ENCODE measurements around the gene IL3.

IL3 gene

DNA sequence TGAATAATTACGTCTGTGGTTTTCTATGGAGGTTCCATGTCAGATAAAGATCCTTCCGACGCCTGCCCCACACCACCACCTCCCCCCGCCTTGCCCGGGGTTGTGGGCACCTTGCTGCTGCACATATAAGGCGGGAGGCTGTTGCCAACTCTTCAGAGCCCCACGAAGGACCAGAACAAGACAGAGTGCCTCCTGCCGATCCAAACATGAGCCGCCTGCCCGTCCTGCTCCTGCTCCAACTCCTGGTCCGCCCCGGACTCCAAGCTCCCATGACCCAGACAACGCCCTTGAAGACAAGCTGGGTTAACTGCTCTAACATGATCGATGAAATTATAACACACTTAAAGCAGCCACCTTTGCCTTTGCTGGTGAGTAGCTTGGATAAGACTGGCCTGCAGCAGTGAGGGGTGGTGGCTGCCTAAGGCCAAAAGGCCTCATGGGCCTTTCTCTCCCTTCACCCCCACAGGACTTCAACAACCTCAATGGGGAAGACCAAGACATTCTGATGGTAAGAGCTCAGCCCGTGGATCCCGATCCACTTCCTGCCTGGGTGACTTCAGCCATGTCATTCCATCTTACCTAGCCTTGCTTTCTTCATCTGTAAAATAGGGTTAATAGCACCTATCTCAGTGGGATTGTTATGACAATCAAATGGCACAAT lies at the start of gene IL3:
Gene IL3 (plus strand): TSS at position 155 of the 661 bp plus-strand sequence. CDS start 52 bp downstream, at position 207.
- no peak for DNase-seq

- DNase-seq = no peak
These were observed 49.4 kb upstream of the IL3 start for GRCh38 chr5:132010989-132011621.

GRCh38 chr5:132011622-132012343 lies 48.7 kb upstream of the IL3 start, which contains the start of gene ACSL6:
Gene ACSL6 (minus strand): TSS chr5:132011658. CDS start chr5:132011553, 105 bp downstream.
- DNase-seq = no peak

GRCh38 chr5:132012371-132013005 lies 48.0 kb upstream of the IL3 start:
- DNase-seq = no peak

DNA sequence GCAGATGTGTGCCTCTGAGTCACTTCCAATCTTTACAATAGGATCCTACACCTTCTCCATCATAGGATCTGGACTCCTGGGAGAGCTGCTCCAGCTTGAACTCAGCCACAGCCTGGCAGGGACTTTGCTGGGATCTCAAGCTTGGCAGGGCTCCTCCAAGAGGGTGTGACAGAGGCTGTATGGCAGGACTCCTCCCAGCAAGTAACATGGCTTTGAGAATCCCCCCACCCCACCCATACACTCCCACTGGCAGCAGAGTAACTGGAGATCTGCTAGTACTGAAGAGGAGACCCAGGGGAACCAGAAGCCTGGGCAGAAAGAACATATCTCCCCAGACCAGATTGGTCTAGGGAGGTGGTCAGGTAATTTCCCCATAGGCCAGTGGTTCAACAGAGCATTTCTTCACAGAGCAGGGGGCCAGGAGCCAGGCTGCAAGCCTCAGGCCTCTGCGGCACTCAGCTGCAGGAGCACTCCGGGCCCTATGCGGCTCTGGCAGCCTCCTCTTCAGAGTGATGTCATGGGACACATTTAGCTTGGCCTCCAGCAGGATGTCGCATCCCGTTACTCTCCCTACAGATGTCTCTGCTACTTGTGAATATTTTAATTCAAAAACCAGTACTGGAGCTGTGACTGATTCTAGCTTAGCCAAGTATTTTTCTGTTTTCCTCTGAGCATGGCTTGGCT lies 47.3 kb upstream of the IL3 start:
- DNase-seq = no peak

GRCh38 chr5:132013711-132014110 lies 46.7 kb upstream of the IL3 start:
- DNase-seq = no peak

GRCh38 chr5:132016721-132017250 lies 43.7 kb upstream of the IL3 start:
- DNase-seq = no peak

GRCh38 chr5:132017316-132017715 lies 43.1 kb upstream of the IL3 start:
- no peak for DNase-seq

DNA sequence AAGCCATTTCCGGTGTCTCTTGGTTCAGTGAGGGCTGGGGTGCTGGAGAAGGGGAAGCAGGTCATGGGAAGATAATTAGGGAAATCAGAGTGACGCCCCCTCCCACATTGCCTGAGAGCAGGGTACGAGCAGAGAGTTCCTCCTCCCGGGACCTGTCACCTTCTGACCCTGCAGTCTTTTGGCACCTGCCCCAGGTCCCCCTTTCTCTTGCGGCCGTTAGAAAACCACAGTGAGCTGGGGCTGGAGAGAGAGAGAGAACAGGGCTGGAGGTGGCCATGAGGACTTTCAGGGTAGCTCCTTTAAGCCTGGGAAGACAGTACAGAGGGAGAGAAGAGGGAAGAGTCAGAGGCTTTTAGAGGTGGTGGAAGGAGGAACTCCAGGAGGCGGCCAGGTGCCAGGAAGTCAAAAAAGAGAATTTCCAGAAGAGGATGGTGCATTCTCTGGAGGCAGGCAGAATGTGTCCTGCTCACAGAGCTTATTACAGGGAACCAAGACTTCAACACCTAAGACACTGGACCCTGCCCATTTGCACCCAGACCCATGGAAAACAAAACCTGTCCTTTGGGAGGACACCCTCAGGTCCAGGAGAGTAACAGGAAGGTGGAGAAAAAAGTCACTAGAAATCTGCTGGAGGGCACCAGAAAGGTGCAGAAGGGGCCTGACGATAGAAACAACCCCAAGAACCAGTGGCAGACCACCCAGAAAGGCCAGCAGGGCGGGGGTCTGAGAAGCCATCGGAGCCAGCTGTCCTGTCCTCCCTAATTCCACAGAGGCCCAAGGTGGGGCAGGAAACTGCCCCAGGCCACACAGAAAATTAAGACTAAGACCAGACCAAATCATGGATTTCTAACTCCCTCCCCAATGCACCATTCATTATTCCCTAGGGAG lies 42.5 kb upstream of the IL3 start:
- no peak for DNase-seq

DNA sequence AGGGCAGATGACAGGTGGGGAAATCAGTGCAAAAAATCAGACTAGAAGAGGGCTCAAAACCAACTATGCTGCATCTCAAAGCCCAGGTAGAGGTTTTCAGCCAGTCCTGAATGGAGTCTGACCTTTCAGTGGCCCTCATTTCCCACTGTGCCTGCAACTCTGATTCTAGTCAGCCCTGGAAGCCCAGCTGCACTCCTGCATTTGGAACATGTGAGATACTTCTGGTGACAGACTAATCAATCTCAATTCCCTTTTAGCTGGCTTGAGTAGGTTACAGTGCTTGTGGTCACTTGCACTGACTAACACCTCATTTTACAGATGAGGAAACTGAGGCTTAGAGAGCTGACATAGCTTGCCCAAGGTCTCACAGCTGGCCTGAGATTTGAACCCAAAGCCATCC lies 41.1 kb upstream of the IL3 start:
- no peak for DNase-seq

DNA sequence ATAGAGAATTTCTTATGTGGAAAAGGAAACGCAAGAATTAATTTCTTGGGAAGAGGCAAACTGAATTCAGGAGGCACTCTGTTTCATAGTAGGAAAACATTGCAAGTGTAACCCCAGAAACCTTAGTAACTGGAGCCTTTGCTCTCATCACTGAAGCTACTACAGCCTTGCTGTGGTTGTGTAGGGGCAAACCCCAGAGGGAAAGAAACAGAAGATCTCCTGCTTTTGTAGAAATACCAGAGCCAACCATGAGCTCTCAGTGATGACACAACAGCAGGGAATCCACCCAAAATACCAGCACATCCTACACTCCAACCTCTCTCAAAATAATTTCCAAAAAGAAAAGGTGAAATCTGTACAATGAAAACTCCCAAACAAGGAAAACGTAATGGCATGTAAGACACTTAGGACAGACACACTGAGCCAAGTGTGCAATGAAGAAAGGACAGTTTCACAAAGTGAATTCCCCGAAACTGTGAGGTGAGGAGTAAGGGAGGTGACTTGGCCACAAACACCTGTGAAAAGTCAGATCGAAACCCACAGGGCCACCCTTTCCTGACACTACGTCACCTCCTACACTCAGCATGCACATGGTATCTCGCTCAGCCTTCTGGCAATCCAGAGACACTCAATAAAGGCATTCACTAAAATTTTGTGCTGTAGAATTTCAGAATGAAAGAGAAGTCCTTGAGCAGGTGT lies 40.4 kb upstream of the IL3 start:
- DNase-seq = no peak

DNA sequence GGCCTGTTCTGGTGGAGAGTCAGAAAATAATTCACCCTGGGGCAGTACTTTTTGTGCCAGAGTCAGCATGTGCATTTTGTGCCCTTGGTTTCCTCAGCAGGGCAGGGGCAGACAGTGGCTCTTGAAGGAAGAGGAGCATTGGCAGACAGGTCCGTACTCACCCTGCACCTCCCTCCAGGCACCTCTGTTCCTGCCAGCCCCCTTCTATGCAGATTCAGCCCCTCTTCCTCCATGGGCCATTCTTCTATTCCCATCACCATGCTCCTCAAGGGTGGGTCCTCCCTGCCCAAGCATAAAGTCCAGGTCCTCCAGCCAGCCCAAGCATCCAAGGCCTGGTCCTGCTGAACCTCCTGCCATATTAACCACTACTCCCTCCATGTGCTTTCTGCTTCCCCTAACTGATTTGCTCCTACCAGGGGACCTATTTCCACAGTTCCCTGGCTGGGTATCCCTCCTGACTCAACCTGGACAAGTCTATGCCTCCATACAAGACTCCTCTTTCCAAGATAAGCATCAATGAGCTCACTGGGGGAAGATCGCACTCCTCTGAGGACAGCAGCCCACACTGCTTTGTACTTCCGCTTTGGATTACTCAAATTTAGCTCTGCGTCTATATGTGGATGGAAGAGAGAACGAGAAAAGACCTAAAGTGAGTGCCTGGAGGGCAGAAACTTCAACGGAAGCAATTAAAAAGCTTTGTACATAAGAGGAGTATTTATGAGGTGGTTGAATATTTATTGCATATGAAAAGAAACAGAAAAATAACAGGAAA lies 39.7 kb upstream of the IL3 start:
- no peak for DNase-seq

GRCh38 chr5:132021654-132022053 lies 38.8 kb upstream of the IL3 start:
- DNase-seq = no peak

GRCh38 chr5:132022737-132023136 lies 37.7 kb upstream of the IL3 start:
- DNase-seq = no peak

- no peak for DNase-seq
These were observed 37.0 kb upstream of the IL3 start for GRCh38 chr5:132023258-132024116.

- DNase-seq = no peak
These were observed 36.4 kb upstream of the IL3 start for GRCh38 chr5:132024117-132024435.

- no peak for DNase-seq
These were observed 35.6 kb upstream of the IL3 start for GRCh38 chr5:132024789-132025402.

- DNase-seq = no peak
These were observed 35.0 kb upstream of the IL3 start for GRCh38 chr5:132025403-132025971.

All from NCI-H187 treated with DMSO at 0.1 percent for 48 hours (cell line).